ENCODE measurements around the gene LSM4.

LSM4 gene

DNA sequence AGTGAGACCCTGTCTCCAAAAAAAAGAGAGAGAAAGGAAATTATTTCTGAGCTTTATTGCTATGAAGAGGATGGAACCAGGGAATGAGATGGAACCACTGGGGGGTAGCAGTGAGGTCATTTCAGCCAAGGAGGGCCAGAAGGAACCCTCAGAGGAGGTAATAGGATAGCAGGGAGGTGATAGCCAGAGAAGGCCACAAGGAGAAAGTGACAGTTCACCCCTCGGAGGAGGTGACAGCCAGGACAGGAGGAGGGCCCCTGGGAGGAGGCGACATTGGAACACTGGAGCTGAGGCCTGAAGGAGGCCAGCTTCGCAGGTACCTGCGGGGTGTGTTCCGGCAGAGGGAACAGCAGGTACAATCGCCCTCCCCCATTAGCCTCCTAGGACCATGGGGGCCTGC lies 16.8 kb upstream of the LSM4 start:
- Histone ChIP-seq H2AFZ (ENCODE audit: low read length) (0 out of 2 replicates have a peak overlapping the region, but pooled peaks have one; percentile 3), H3K36me3 (ENCODE audit: insufficient read depth, low read length) (no peaks in the 10 kb centered on the region; the same call in 1 of the 2 replicates), H3K9me3 (ENCODE audit: insufficient read depth, low read depth, low read length) (no peaks in the 10 kb centered on the region), H3F3A (ENCODE audit: low read depth) (0 out of 2 replicates have a peak, but pooled peaks cover 2% of the 10 kb centered on the region), H4K20me1 (ENCODE audit: insufficient read depth, low read length, poor library complexity, severe bottlenecking) (peaks cover 9% of the 10 kb centered on the region), H3K9me2 (replicated peaks; ENCODE audit: low read depth, low read length) (no peaks in the 10 kb centered on the region), H3K9ac (ENCODE audit: low read depth, low read length, poor library complexity, severe bottlenecking) (peak overlapping the region; percentile 90), H3K79me2 (ENCODE audit: insufficient read depth, low read length) (peaks cover 30% of the 10 kb centered on the region), H3K4me2 (ENCODE audit: low read depth, low read length, poor library complexity, severe bottlenecking) (peak overlapping the region; percentile 89), H3K4me1 (ENCODE audit: insufficient read depth, low read length, poor library complexity, severe bottlenecking) (peaks cover 21% of the 10 kb centered on the region), H3K4me3 (ENCODE audit: low read length, poor library complexity, severe bottlenecking) (peak overlapping the region; percentile 90), H3K27me3 (ENCODE audit: insufficient read depth, low read length, poor library complexity, severe bottlenecking) (no peaks in the 10 kb centered on the region)
- TF ChIP-seq EZH2phosphoT487 (IDR thresholded peaks at IDR 0.05; ENCODE audit: borderline replicate concordance) = no peak
- TF ChIP-seq CTCF (conservative IDR thresholded peaks at IDR 0.05; ENCODE audit: low read length) = peak; percentile 54

GRCh38 chr19:18338541-18338940 lies 15.7 kb upstream of the LSM4 start:
- H3K36me3 ChIP-seq (ENCODE audit: insufficient read depth, low read length) = no peaks in the 10 kb centered on the region; the same call in 1 of the 2 replicates
- no peaks in the 10 kb centered on the region for H3K27me3 ChIP-seq (ENCODE audit: insufficient read depth, low read length, poor library complexity, severe bottlenecking)
- H3F3A ChIP-seq (ENCODE audit: low read depth) = no peaks in the 10 kb centered on the region
- H3K9me2 ChIP-seq (replicated peaks; ENCODE audit: low read depth, low read length) = no peaks in the 10 kb centered on the region
- no peak overlapping the region for H3K4me3 ChIP-seq (ENCODE audit: low read length, poor library complexity, severe bottlenecking)
- no peak overlapping the region for H2AFZ ChIP-seq (ENCODE audit: low read length)
- no peak overlapping the region for H3K9ac ChIP-seq (ENCODE audit: low read depth, low read length, poor library complexity, severe bottlenecking)
- no peaks in the 10 kb centered on the region for H3K9me3 ChIP-seq (ENCODE audit: insufficient read depth, low read depth, low read length)
- TF ChIP-seq CTCF (conservative IDR thresholded peaks at IDR 0.05; ENCODE audit: low read length) (no peak), EZH2phosphoT487 (IDR thresholded peaks at IDR 0.05; ENCODE audit: borderline replicate concordance) (no peak)
- H3K4me2 ChIP-seq (ENCODE audit: low read depth, low read length, poor library complexity, severe bottlenecking) = no peak overlapping the region
- peaks cover 30% of the 10 kb centered on the region for H3K79me2 ChIP-seq (ENCODE audit: insufficient read depth, low read length)
- peaks cover 21% of the 10 kb centered on the region for H3K4me1 ChIP-seq (ENCODE audit: insufficient read depth, low read length, poor library complexity, severe bottlenecking)
- H4K20me1 ChIP-seq (ENCODE audit: insufficient read depth, low read length, poor library complexity, severe bottlenecking) = peaks cover 9% of the 10 kb centered on the region

DNA sequence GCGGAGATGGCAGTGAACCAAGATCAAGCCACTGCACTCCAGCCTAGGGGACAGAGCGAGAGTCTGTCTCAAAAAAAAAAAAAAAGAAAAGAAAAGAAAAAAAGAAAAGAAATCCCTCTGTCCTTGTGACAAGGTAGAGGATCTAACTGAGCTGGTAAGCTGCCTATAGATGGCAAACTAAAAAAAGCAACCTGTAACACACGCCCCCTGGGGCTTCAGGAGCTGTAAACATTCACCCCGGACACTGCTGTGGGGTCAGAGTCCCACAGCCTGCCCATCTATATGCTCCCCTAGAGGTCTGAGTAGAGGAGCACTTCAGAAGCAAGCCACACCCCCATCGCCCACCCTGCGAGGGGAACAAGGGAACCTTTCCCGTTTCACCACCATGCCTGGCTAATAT lies 13.2 kb upstream of the LSM4 start:
- Histone ChIP-seq H3K79me2 (ENCODE audit: insufficient read depth, low read length) (peaks cover 7% of the 10 kb centered on the region; the same call in 1 of the 2 replicates), H3F3A (ENCODE audit: low read depth) (no peaks in the 10 kb centered on the region)

More for the DNA sequence above, 13.2 kb upstream of the LSM4 start:
- Histone ChIP-seq H3K9ac (ENCODE audit: low read depth, low read length, poor library complexity, severe bottlenecking) (no peak overlapping the region), H4K20me1 (ENCODE audit: insufficient read depth, low read length, poor library complexity, severe bottlenecking) (no peaks in the 10 kb centered on the region), H3K4me1 (ENCODE audit: insufficient read depth, low read length, poor library complexity, severe bottlenecking) (peaks cover 6% of the 10 kb centered on the region), H3K4me3 (ENCODE audit: low read length, poor library complexity, severe bottlenecking) (no peak overlapping the region), H3K9me3 (ENCODE audit: insufficient read depth, low read depth, low read length) (no peaks in the 10 kb centered on the region), H3K36me3 (ENCODE audit: insufficient read depth, low read length) (no peaks in the 10 kb centered on the region), H3K9me2 (replicated peaks; ENCODE audit: low read depth, low read length) (no peaks in the 10 kb centered on the region), H3K4me2 (ENCODE audit: low read depth, low read length, poor library complexity, severe bottlenecking) (no peak overlapping the region), H2AFZ (ENCODE audit: low read length) (no peak overlapping the region), H3K27me3 (ENCODE audit: insufficient read depth, low read length, poor library complexity, severe bottlenecking) (no peaks in the 10 kb centered on the region)
- no peak for TF ChIP-seq CTCF (conservative IDR thresholded peaks at IDR 0.05; ENCODE audit: low read length)

Measured in Loucy (cell line).